GM12874 (cell line): ENCODE results near the gene WHAMM.

Experiments
- CTCF ChIP-seq: IDR thresholded peaks from 2 replicates; pipeline ENCODE4 v1.5.1; 2011; ENCODE audit warnings: low read depth, mild to moderate bottlenecking, control low read depth, low read length, moderate library complexity; ENCODE audit not compliant: insufficient read depth

Gene WHAMM

GRCh38 chr15:82809308-82810060 lies at the start of gene WHAMM:
Gene WHAMM, plus strand, starts transcription at chr15:82809628. Its CDS starts 99 bp downstream, at chr15:82809727.
- 0 out of 2 replicates have a peak, but pooled peaks have one; percentile 25 for TF ChIP-seq CTCF

GRCh38 chr15:82763361-82764116 lies 45.9 kb upstream of the WHAMM start:
- no peak for TF ChIP-seq CTCF

GRCh38 chr15:82764117-82764490 lies 45.3 kb upstream of the WHAMM start:
- no peak for TF ChIP-seq CTCF

GRCh38 chr15:82764740-82765139 lies 44.7 kb upstream of the WHAMM start:
- no peak for TF ChIP-seq CTCF

- no peak for TF ChIP-seq CTCF
Measured at GRCh38 chr15:82767163-82767829, 42.1 kb upstream of the WHAMM start.

- no peak for TF ChIP-seq CTCF
Measured at GRCh38 chr15:82768414-82769054, 40.9 kb upstream of the WHAMM start.
